SK-N-SH (cell line): Measurements from ENCODE around the gene CARS2.

Experiments
- CTCF ChIP-seq: fragments of 200-600 bp; sonication (generic); IDR thresholded peaks from 2 replicates; pipeline ENCODE4 v1.6.1; 2017; ENCODE audit warnings: antibody characterized with exemption, mild to moderate bottlenecking, moderate library complexity
- EZH2phosphoT487 ChIP-seq: fragments of 200-600 bp; sonication (generic); IDR thresholded peaks from 2 replicates; pipeline ENCODE4 v1.6.1; 2017; ENCODE audit warnings: low read depth, mixed run types, mild to moderate bottlenecking, antibody characterized with exemption, moderate library complexity, borderline replicate concordance
- FOXJ3 ChIP-seq: sonication (generic); formaldehyde crosslinking; IDR thresholded peaks from 2 replicates; pipeline ENCODE4 v1.5.1; 2020; ENCODE audit warnings: mild to moderate bottlenecking, missing genetic modification reagents
- IRF3 ChIP-seq: fragments of 150-350 bp; IDR thresholded peaks from 2 replicates; pipeline ENCODE4 v1.6.1; 2016; ENCODE audit warnings: mild to moderate bottlenecking, low read depth, low read length
- PBX3 ChIP-seq: IDR thresholded peaks from 2 replicates; pipeline ENCODE4; 2012
- RAD21 ChIP-seq: IDR thresholded peaks from 2 replicates; pipeline ENCODE4 v1.6.1; 2012; ENCODE audit warnings: mild to moderate bottlenecking, low read length

GRCh38 chr13:110698689-110699088 lies 7.2 kb downstream of the CARS2 start:
- no peak for TF ChIP-seq CTCF
- TF ChIP-seq FOXJ3 = no peak
- TF ChIP-seq EZH2phosphoT487 = no peak
- no peak for TF ChIP-seq RAD21
- no peak for TF ChIP-seq PBX3
- TF ChIP-seq IRF3 = no peak
